AG04449 (cell line): ENCODE results near the gene MAP2K6.
"Not testable (repeated sequence)": the region's sequence is repeated elsewhere in the genome, so short reads cannot be mapped to it uniquely, and the experiment has no call there.

Experiments
- CTCF ChIA-PET: fragments of 350-600 bp; formaldehyde crosslinking; extraction: SDS; loops from one replicate; lab custom pipeline; 2021; ENCODE audit warnings: antibody characterized with exemption; lab: Yijun Ruan, JAX
- POLR2A ChIA-PET: fragments of 400-600, 350-600 bp; formaldehyde crosslinking; extraction: SDS; loops from one replicate; lab custom pipeline; 2020; ENCODE audit warnings: antibody characterized with exemption, inconsistent platforms; lab: Yijun Ruan, JAX
- DNase-seq: peaks from one replicate; pipeline ENCODE4 v3.0.0-alpha.2; 2010; ENCODE audit warnings: low read depth, low spot score
- H3K4me3 ChIP-seq: 2 replicates; pipeline ENCODE4 v1.5.1; 2011; ENCODE audit warnings: low read depth, mild to moderate bottlenecking, control low read depth, low read length
- TF ChIP-seq, protein P1 (sequence below): IDR thresholded peaks from one replicate; pipeline ENCODE4 v1.5.1; 2011; ENCODE audit warnings: mild to moderate bottlenecking, moderate library complexity, low read length, control low read depth, inconsistent platforms; ENCODE audit not compliant: insufficient read depth; ENCODE audit errors: missing control alignments

MAP2K6 gene

DNA sequence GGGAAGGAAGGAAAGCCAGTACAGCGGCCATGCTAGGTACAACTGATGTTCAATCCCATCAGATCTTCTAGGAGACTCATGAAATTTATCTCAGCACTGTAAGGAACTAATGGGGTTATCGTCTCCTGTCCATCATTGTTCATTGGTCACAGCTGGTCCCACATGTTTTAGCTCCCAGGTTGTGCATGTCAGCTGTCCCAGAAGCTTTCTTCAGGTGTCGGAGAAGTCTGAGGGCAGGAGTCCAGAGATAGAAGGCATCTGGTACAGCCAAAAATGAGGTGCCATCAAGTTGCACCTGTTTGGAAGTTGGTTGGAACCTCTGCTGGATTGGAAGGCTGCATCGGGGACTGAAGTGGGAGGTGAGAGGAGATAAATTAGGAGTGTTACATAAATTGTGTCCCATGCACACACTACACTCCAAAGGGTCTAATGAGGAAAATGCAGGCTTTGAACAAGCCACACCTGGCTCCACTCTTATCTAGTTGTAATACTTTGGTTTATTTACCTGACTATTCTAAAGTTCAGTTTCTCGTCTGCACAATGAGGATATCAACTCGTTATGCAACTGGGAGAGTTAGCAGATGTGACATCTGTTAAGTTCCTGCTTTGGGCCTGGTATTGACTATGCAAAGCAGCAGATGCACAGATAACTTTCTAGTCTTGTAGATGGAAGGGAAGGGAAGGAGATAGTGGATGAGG lies 62.9 kb downstream of the MAP2K6 start:
- TF ChIP-seq, protein P1, sequence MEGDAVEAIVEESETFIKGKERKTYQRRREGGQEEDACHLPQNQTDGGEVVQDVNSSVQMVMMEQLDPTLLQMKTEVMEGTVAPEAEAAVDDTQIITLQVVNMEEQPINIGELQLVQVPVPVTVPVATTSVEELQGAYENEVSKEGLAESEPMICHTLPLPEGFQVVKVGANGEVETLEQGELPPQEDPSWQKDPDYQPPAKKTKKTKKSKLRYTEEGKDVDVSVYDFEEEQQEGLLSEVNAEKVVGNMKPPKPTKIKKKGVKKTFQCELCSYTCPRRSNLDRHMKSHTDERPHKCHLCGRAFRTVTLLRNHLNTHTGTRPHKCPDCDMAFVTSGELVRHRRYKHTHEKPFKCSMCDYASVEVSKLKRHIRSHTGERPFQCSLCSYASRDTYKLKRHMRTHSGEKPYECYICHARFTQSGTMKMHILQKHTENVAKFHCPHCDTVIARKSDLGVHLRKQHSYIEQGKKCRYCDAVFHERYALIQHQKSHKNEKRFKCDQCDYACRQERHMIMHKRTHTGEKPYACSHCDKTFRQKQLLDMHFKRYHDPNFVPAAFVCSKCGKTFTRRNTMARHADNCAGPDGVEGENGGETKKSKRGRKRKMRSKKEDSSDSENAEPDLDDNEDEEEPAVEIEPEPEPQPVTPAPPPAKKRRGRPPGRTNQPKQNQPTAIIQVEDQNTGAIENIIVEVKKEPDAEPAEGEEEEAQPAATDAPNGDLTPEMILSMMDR = no peak
- H3K4me3 ChIP-seq = no peak overlapping the region
- no peak for DNase-seq
- POLR2A ChIA-PET = no interaction called here
- CTCF ChIA-PET = no interaction called here

DNA sequence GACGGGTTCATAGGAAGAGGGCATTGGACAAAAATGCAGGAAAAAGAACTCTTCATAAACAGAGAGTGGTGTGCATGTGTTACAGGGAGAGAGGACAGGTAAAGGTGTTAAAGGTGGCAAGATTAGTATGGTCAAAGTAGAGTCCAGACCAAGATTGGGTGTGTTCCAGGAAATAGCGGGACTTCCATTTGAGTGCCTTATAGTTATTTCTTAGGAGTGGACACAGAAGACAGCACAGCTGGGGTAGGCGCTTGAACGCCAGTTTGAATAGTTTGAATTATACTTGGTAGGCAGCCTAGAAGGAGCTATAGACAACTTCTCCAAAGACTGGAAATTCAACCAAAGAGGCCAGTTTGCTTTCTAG lies 63.4 kb downstream of the MAP2K6 start:
- H3K4me3 ChIP-seq = no peak overlapping the region
- ChIA-PET CTCF (no interaction called here), POLR2A (no interaction called here)
- no peak for DNase-seq
- TF ChIP-seq, protein P1 = no peak

DNA sequence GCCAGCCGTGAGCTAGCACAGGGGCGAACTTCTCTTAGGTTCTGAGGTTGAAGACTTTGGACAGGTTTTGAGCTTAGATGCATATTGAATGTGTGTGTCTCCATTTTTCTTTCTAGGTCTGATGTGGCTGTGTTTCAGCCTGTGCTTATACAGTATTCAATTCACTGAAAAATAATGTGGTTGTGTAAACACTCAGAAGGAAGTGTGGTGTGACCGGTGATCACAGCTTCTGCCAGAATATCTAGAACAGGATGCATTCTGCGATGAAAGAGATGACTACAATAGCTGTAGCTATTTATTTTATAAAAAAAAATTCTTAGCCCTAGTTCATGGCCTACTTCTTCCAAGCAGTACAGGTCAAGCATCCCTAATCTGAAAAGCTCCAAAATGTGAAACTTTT lies 64.4 kb downstream of the MAP2K6 start:
- TF ChIP-seq, protein P1 = no peak
- POLR2A ChIA-PET = no interaction called here

DNA sequence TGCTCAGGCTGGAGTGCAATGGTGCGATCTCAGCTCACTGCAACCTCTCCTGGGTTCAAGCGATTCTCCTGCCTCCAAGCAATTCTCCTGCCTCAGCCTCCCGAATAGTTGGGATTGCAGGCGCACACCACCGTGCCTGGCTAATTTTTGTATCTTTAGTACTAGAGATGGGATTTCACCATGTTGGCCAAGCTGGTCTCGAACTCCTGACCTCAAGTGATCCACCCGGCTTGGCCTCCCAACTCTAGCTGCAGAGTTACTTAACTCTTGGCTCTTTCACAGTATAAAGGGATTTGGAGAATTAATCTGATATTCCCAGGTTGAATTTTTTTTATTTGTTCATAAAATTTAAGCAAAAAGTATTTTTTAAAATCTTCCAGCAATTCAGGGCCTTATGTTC lies 65.3 kb downstream of the MAP2K6 start:
- CTCF ChIA-PET, POLR2A ChIA-PET, DNase-seq, H3K4me3 ChIP-seq: not testable (repeated sequence)

More for the DNA sequence above, 64.4 kb downstream of the MAP2K6 start:
- no peak for DNase-seq
- CTCF ChIA-PET = no interaction called here
- H3K4me3 ChIP-seq = no peak overlapping the region

DNA sequence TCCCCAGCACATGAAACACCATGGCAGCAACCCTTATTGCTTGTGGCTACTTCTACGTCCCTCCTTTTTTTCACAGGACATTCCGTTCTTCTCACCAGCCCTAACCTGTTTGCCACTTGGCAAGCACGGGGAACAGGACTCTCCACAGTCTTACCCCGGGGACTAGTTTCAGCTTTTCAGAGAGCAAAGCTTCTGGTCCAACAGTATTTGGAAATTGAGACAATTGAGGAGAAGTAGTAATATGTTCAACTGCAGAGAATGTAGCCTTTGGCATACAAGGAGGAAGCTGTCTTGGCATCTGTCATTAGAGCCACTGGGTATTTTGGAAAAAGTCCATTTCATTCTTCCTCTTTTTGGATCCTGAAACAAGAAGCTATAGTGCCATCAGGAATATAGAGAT lies 65.7 kb downstream of the MAP2K6 start:
- ChIA-PET POLR2A (no interaction called here), CTCF (no interaction called here)
- DNase-seq = no peak
- H3K4me3 ChIP-seq = no peak overlapping the region
- TF ChIP-seq, protein P1 = no peak

DNA sequence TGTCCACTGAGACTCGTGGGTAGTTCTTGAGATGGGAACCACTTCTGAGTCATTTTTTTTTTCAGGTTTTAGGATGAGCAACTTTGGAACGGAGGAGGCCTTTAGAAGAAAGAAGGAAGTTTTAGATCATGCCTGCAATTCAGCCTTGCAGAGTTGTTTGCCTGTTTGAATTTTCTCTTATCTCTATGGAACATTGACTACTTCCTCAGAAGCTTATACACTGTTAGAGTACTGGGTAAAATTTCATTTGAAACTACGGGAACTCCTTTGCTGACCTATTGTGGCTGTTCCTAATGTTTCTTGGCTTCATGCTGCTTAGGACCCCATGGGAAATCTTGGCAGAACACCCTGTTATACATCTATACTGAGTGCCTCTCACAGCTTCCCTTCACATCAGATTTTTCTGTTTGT lies 70.8 kb downstream of the MAP2K6 start:
- TF ChIP-seq, protein P1 = no peak
- ChIA-PET POLR2A (no interaction called here), CTCF (no interaction called here)
- no peak for DNase-seq
- H3K4me3 ChIP-seq = no peak overlapping the region
